GM10847 (cell line): ENCODE results near the gene RAPGEF6.

Experiments used
- POLR2A ChIP-seq: IDR thresholded peaks from 2 replicates; pipeline ENCODE4 v1.6.1; 2011; ENCODE audit not compliant: insufficient read length; ENCODE audit errors: extremely low read depth

The RAPGEF6 gene

DNA sequence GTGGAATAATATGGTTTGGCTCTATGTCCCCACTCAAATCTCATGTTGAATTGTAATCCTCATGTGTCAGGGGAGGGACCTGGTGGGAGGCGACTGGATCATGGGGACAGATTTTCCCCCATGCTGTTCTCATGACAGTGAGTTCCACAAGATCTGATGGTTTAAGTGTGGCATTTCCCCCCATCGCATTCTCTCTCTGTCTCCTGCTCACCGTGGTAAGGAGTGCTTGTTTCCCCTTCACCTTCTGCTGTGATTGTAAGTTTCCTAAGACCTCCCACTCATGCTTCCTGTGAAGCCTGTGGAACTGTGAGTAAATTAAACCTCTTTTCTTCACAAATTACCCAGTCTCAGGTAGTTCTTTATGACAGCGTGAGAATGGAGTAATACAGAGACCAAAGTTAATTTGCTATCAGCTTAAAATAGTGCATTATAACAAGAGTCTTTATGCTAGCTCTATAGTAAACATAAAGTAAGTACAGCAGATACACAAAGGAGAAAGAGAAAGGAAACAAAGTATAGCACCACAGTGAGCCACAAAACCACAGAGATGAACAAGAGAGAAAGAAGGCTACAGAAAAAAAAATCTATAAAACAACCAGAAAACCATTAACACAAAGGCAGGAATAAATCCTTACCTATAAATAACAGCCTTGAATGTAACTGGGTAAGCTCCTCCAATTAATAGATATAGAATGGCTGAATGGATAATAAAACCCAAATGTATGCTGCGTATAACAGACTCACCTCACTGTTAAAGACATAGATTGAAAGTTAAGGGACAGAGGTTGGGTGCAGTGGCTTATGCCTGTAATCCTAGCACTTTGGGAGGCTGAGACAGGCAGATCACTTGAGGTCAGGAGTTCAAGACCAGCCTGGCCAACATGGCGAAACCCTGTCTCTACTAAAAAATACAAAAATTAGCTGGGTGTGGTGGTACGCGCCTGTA is 39.7 kb downstream of the RAPGEF6 start:
- TF ChIP-seq POLR2A: no peak

DNA sequence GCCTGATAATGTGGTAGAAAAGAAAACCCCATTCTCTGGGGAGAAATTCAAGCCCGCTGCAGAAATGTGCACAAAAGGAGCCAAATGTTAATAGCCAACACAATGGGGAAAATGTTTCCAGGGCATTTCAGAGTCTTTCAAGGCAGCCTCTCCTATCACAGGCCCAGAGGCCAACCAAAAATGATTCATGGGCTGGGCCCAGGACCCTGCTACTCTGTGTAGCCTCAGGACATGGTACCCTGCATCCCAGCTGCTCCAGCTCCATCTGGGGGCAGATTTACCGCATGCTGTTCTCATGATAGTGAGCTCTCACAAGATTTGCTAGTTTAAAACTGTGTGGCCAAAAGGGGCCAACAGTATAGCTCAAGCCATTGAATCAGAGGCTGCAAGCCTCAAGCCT is 41.1 kb downstream of the RAPGEF6 start:
- TF ChIP-seq POLR2A: no peak

DNA sequence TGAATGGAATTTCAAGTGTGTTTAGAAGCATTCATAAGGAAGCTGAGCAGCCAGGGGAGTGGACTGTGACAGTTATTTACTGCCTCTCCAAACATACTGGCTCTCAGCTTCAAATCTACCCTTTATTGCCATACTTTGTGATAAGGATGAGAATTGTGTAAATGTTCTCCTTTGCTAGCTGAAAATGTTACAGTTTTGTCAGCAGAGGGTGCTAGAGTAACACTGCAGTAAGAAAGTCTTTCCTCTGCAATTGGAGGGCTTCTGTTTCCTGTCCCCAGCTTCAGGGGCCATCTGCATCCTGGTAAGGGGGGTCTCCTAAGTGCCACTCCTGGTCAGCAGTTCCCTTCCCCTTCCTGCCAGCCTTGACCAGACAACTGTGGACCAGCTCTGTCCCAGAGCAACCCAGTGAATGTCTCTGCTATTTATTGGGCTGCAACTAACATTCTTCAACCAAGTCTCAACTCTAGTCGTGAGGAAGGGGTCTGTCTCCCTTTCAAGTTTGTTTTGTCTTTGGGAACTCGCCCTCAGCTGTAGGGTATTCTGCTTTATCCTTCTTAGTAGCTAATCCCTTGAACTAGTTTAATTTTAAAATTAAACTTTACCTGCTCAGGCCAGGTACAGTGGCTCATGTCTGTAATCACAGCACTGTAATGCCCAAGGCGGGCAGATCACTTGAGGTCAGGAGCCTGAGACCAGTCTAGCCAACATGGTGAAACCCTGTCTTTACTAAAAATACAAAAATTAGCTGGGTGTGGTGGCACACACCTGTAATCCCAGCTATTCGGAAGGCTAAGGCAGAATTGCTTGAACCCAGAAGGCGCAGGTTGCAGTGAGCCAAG is 45.3 kb downstream of the RAPGEF6 start:
- no peak for TF ChIP-seq POLR2A

- TF ChIP-seq POLR2A: no peak
Measured at GRCh38 chr5:131587541-131587940, 47.5 kb downstream of the RAPGEF6 start.

DNA sequence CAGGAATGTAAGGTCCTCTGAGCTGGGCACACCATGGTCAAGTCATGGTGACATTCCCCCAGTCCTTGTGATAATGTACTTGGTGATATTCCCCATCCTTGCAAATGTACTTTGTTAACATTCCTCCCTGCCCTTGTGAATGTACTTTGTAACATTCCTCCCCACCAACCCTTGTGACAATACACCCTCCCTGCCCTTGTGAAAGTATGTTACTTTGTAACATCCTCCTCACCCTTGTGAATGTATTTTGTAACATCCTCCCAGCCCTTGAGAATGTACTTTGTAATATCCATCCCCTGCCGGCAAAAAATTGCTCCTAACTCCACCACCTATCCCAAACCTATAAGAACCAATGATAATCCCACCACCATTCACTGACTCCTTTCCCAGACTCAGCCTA is 53.3 kb downstream of the RAPGEF6 start:
- TF ChIP-seq POLR2A: no peak

- TF ChIP-seq POLR2A: no peak
Measured at GRCh38 chr5:131579917-131580671, 54.9 kb downstream of the RAPGEF6 start.

- no peak for TF ChIP-seq POLR2A
Measured at GRCh38 chr5:131575660-131576227, 59.3 kb downstream of the RAPGEF6 start.

GRCh38 chr5:131571669-131572168 is 63.3 kb downstream of the RAPGEF6 start:
- TF ChIP-seq POLR2A: no peak

DNA sequence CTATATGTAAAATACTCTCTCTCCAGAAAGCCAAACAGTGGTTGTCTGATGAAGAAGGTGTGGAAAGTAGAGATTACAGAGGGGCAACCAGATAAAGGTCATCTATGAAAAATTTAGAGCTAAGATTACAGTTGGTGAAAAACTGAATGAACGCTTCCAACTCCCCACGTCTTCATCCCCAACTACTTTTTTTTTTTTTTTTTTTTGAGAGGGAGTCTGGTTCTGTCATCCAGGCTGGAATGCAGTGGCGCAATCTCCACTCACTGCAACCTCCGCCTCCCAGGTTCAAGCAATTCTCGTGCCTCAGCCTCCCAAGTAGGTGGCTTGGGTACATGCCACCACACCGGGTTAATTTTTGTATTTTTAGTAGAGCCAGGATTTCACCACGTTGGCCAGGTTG is 64.3 kb downstream of the RAPGEF6 start:
- TF ChIP-seq POLR2A: no peak

DNA sequence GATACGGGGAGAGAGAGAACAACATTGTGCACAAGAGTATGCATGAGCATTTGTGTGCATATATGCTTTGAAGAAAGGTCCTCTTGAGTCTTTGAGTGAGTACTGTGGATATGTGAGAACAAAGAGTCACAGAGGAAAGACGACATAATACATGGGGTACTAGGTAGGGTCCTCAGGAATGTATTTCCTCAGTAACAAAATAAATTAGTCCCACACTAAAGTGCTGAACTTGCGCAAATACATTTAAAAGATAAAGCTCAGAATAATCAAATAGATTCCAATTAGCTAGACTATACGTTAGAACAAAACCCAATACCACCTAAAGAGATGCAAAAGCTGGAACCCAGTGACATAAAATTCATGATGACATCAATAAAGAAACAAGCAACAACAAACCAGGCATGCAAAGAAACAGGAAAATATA is 70.8 kb downstream of the RAPGEF6 start:
- no peak for TF ChIP-seq POLR2A

GRCh38 chr5:131563434-131564228 is 71.4 kb downstream of the RAPGEF6 start:
- no peak for TF ChIP-seq POLR2A

DNA sequence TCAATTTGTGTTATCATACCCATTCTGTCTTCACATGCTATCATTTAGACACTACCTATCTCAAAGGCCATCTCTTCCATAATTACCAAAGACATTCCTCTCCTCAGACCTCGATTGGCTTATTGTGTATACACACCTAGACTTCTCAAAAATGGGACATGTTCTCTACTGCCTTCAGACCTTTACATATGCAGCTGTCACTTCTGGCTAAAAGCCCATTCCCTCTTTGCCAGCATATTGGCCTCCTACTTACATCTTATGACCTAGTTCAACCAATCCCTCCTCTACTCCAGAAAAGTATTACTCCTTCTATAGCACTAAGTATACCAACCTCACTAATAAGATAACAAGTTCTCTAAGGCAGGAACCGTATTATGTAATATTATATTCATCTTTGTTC is 84.4 kb downstream of the RAPGEF6 start:
- TF ChIP-seq POLR2A: no peak

- no peak for TF ChIP-seq POLR2A
Measured at GRCh38 chr5:131548176-131548575, 86.9 kb downstream of the RAPGEF6 start.

GRCh38 chr5:131545845-131546244 is 89.2 kb downstream of the RAPGEF6 start:
- TF ChIP-seq POLR2A: no peak

DNA sequence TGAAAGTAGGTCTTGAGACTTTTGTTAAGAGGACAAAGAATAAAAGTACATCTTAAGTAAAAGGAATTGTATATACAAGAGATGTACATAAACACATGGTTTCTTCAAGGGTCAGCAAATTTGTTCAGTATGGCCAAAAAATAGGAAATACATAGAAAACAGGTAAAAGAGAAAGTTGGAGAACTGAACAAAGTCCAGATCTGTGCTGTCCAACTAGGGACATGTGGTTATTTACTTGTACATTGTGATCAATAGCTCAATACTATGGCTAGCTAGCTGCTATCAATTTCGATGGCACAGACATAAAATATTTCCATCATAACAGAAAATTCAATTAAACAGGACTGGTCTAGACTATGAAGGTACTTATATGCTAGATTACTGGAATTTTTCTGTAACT is 92.3 kb downstream of the RAPGEF6 start:
- TF ChIP-seq POLR2A: no peak
